ENCODE results near the gene MRPS17. TPM values are rescaled to one million over a fixed set of nuclear protein-coding genes. Genes with fewer than 3 reads are reported as not detected.

MRPS17 gene
- total RNA-seq, 1 donor from 2014 or later: 32.4 TPM

DNA sequence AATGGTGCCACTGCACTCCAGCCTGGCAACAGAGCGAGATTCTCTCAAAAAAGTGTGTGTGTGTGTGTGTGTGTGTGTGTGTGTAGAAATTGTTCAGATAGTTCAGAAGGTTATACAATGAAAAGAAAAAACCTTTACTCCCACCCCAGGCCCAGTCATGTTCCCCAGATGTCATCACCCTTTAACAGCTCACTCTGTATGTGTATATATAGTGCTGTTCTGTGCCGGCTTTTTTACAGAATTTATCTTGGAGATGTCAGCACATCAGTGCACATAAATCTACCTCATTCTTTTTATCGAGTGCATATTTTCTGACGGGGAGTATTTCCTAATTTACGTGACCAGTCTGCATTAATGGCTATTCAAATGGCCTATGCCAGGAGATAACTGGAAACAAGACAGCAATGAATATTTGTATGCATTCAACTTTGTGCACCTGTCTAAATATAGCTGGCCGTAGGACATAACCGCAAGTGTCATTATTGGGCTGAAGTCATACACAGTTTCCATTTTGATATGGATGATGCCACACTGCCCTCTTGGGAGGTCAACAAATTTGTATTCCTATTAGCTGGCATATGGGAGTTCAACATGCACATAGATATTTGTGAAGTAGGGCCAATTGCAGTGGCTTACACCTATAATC lies 24.4 kb downstream of the MRPS17 start:
- Histone ChIP-seq H3K27me3 (ENCODE audit: control insufficient read depth, insufficient read depth, low read length) (no peaks in the 10 kb centered on the region), H3K4me3 (ENCODE audit: low read depth, low read length) (no peak overlapping the region), H3K36me3 (ENCODE audit: control insufficient read depth, insufficient read depth, low read length) (peaks cover 18% of the 10 kb centered on the region)
- DNase-seq (ENCODE audit: low read depth) (no peak), FAIRE-seq (no peak)
- TF ChIP-seq, protein P1, sequence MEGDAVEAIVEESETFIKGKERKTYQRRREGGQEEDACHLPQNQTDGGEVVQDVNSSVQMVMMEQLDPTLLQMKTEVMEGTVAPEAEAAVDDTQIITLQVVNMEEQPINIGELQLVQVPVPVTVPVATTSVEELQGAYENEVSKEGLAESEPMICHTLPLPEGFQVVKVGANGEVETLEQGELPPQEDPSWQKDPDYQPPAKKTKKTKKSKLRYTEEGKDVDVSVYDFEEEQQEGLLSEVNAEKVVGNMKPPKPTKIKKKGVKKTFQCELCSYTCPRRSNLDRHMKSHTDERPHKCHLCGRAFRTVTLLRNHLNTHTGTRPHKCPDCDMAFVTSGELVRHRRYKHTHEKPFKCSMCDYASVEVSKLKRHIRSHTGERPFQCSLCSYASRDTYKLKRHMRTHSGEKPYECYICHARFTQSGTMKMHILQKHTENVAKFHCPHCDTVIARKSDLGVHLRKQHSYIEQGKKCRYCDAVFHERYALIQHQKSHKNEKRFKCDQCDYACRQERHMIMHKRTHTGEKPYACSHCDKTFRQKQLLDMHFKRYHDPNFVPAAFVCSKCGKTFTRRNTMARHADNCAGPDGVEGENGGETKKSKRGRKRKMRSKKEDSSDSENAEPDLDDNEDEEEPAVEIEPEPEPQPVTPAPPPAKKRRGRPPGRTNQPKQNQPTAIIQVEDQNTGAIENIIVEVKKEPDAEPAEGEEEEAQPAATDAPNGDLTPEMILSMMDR (IDR thresholded peaks at IDR 0.05; ENCODE audit: insufficient read depth, low read length, severe bottlenecking): no peak

DNA sequence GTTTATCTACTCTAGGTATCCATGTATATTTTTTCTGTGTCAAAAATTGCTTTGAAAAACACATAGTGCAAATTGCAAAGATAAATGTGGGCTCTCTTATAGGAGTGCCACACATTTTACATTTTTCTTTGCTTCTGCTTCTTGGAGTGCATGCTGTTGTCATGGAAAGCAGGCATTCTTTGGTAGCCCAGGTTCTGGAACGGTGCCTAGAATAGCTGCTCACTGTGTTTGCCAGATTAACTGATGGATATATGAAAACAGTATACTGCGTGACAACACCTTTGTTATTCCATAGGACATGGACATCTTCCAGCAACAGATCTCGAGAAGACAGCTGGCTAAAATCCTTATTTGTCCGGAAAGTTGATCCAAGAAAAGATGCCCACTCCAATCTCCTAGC lies 26.2 kb downstream of the MRPS17 start:
- no peaks in the 10 kb centered on the region for H3K27me3 ChIP-seq (ENCODE audit: control insufficient read depth, insufficient read depth, low read length)
- FAIRE-seq (no peak), DNase-seq (ENCODE audit: low read depth) (no peak)
- TF ChIP-seq, protein P1 (IDR thresholded peaks at IDR 0.05; ENCODE audit: insufficient read depth, low read length, severe bottlenecking): no peak
- H3K4me3 ChIP-seq (ENCODE audit: low read depth, low read length): no peak overlapping the region
- peaks cover 20% of the 10 kb centered on the region for H3K36me3 ChIP-seq (ENCODE audit: control insufficient read depth, insufficient read depth, low read length)

DNA sequence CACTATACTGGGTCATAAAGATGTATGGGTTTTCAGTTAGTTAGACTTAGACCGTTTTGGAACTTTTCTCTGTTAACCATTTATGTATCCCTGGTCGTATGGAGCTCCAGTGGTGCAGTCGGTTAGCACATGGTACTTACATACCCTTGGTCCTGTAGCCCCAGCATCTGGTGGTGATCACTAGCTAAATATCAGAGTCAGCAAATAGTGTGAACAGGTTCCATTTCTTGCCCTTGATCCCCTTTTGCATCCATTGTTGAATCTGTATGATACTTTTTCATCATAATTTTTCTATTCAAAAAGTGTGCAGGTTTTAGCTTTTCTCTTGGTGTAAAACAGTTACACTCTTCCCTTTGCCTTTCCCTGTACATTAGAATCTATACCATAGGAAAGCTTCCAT lies 28.6 kb downstream of the MRPS17 start:
- H3K4me3 ChIP-seq (ENCODE audit: low read depth, low read length): no peak overlapping the region
- FAIRE-seq (no peak), DNase-seq (ENCODE audit: low read depth) (no peak)
- peaks cover 25% of the 10 kb centered on the region for H3K36me3 ChIP-seq (ENCODE audit: control insufficient read depth, insufficient read depth, low read length)
- H3K27me3 ChIP-seq (ENCODE audit: control insufficient read depth, insufficient read depth, low read length): no peaks in the 10 kb centered on the region
- TF ChIP-seq, protein P1 (IDR thresholded peaks at IDR 0.05; ENCODE audit: insufficient read depth, low read length, severe bottlenecking): no peak

DNA sequence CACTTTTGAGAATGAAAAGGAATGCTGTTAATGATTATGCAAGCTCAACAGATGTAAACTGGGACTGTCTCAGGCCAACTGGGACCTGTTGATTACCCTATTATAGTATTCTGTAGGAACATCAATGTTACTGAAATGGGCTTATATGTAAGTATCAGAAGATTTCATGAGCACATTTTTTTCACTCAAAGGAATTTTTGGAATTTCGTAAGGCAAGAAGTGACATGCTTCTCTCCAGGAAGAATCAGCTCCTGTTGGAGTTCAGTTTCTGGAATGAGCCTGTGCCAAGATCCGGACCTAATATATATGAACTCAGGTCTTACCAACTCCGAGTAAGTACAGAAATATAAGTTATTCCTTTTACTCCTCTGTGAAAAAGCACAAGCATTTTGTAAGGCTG lies 31.9 kb downstream of the MRPS17 start:
- DNase-seq (ENCODE audit: low read depth): peak; percentile 70
- Histone ChIP-seq H3K27me3 (ENCODE audit: control insufficient read depth, insufficient read depth, low read length) (no peaks in the 10 kb centered on the region), H3K4me3 (ENCODE audit: low read depth, low read length) (no peak overlapping the region), H3K36me3 (ENCODE audit: control insufficient read depth, insufficient read depth, low read length) (peaks cover 23% of the 10 kb centered on the region)
- TF ChIP-seq, protein P1 (IDR thresholded peaks at IDR 0.05; ENCODE audit: insufficient read depth, low read length, severe bottlenecking): no peak
- no peak for FAIRE-seq

DNA sequence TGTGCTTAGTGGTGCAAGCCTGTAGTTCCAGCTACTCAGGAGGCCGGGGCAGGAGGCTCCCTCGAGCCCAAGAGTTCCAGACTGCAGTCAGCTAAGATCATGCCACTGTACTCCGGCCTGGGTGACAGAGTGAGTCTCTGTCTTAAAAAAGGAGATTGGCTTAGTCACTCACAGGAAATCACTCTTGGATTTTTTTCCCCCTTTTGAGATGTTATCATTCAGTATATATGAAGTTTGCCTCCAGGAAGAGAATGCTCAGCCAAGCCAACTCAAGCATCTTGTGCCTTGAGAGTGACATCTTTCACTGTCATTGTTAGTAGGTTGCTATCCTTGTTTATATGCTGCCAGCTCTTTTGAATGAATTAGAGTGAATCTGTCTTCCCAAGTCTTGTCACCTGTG lies 40.7 kb downstream of the MRPS17 start:
- Histone ChIP-seq H3K36me3 (ENCODE audit: control insufficient read depth, insufficient read depth, low read length) (peaks cover 11% of the 10 kb centered on the region), H3K4me3 (ENCODE audit: low read depth, low read length) (no peak overlapping the region), H3K27me3 (ENCODE audit: control insufficient read depth, insufficient read depth, low read length) (no peaks in the 10 kb centered on the region)
- TF ChIP-seq, protein P1 (IDR thresholded peaks at IDR 0.05; ENCODE audit: insufficient read depth, low read length, severe bottlenecking): no peak
- no peak for DNase-seq (ENCODE audit: low read depth)
- FAIRE-seq: no peak
